Neutrophil (primary cell): ENCODE measurements around the gene INPP5A.

Experiments used
- H3K27ac ChIP-seq: fragments of 200-600 bp; sonication (generic); 2 replicates; pipeline ENCODE4 v1.5.1; 2016; ENCODE audit warnings: mild to moderate bottlenecking, moderate library complexity
- H3K27me3 ChIP-seq: fragments of 200-600 bp; sonication (generic); 2 replicates; pipeline ENCODE4 v1.6.0; 2016; ENCODE audit warnings: mild to moderate bottlenecking
- H3K36me3 ChIP-seq: fragments of 200-600 bp; sonication (generic); 2 replicates; pipeline ENCODE4 v1.5.1; 2017
- H3K4me1 ChIP-seq, 2 experiments: fragments of 200-600 bp in 1 of 2; sonication (generic) in 1 of 2; 1 replicate in 1 of 2; 2 replicates in 1 of 2; pipeline versions ENCODE4 v1.5.1 to v1.6.1; 2013 to 2016; ENCODE audit warnings: low read depth in 1 of 2, low read length in 1 of 2, mild to moderate bottlenecking in 1 of 2, moderate library complexity in 1 of 2; ENCODE audit not compliant: control insufficient read depth in 1 of 2, insufficient read depth in 1 of 2
- H3K4me3 ChIP-seq, 2 experiments: fragments of 200-600 bp in 1 of 2; sonication (generic) in 1 of 2; 1 replicate in 1 of 2; 2 replicates in 1 of 2; pipeline ENCODE4 v1.5.1; 2013 to 2016; ENCODE audit warnings: low read depth in 1 of 2, low read length in 1 of 2, mild to moderate bottlenecking in 1 of 2, moderate library complexity in 1 of 2
- H3K9me3 ChIP-seq: fragments of 200-600 bp; sonication (generic); 2 replicates; pipeline ENCODE4 v1.5.1; 2016
- CTCF ChIP-seq: fragments of 200-600 bp; sonication (generic); IDR thresholded peaks from 2 replicates; pipeline ENCODE4 v1.5.1; 2016; ENCODE audit warnings: antibody characterized with exemption

INPP5A gene

GRCh38 chr10:132656283-132657126 lies 118.9 kb downstream of the INPP5A start:
- Histone ChIP-seq H3K27ac (no peak overlapping the region), H3K36me3 (peaks cover 84% of the 10 kb centered on the region), H3K27me3 (no peaks in the 10 kb centered on the region), H3K4me1 (no peaks in the 10 kb centered on the region), H3K9me3 (no peaks in the 10 kb centered on the region), H3K4me3 (no peak overlapping the region)
- TF ChIP-seq CTCF = no peak

GRCh38 chr10:132657127-132657706 lies 119.6 kb downstream of the INPP5A start:
- Histone ChIP-seq H3K27ac (no peak overlapping the region), H3K27me3 (no peaks in the 10 kb centered on the region), H3K36me3 (peaks cover 78% of the 10 kb centered on the region)

GRCh38 chr10:132657748-132658147 lies 120.2 kb downstream of the INPP5A start:
- Histone ChIP-seq H3K4me3 (no peak overlapping the region), H3K36me3 (peaks cover 78% of the 10 kb centered on the region), H3K27me3 (no peaks in the 10 kb centered on the region), H3K4me1 (no peaks in the 10 kb centered on the region), H3K9me3 (no peaks in the 10 kb centered on the region), H3K27ac (no peak overlapping the region)
- no peak for TF ChIP-seq CTCF

More at GRCh38 chr10:132657127-132657706, 119.6 kb downstream of the INPP5A start:
- H3K4me3 ChIP-seq = no peak overlapping the region
- no peak for TF ChIP-seq CTCF
- H3K4me1 ChIP-seq = no peaks in the 10 kb centered on the region
- no peaks in the 10 kb centered on the region for H3K9me3 ChIP-seq

- no peaks in the 10 kb centered on the region for H3K27me3 ChIP-seq
- peaks cover 78% of the 10 kb centered on the region for H3K36me3 ChIP-seq
- no peak for TF ChIP-seq CTCF
- no peak overlapping the region for H3K27ac ChIP-seq
- H3K4me3 ChIP-seq = no peak overlapping the region
- no peaks in the 10 kb centered on the region for H3K9me3 ChIP-seq
- H3K4me1 ChIP-seq = no peaks in the 10 kb centered on the region
Measured at GRCh38 chr10:132658546-132659205, 121.1 kb downstream of the INPP5A start.

- Histone ChIP-seq H3K4me3 (no peak overlapping the region), H3K27me3 (no peaks in the 10 kb centered on the region), H3K36me3 (peaks cover 77% of the 10 kb centered on the region), H3K4me1 (no peaks in the 10 kb centered on the region), H3K27ac (no peak overlapping the region), H3K9me3 (no peaks in the 10 kb centered on the region)
- no peak for TF ChIP-seq CTCF
Measured at GRCh38 chr10:132659206-132660091, 121.9 kb downstream of the INPP5A start.
